Adipose tissue (tissue), 3 donors: ENCODE measurements around the gene SENP8. TPM values are rescaled to one million over a fixed set of nuclear protein-coding genes. Genes with fewer than 3 reads are reported as not detected.
"Not testable (repeated sequence)": the region's sequence is repeated elsewhere in the genome, so short reads cannot be mapped to it uniquely, and the experiment has no call there.

Experiments used
- H3K27ac ChIP-seq: one replicate; pipeline ENCODE4 v1.5.1; 2013; ENCODE audit warnings: low read depth, low read length
- WGBS, 3 donors: extraction: QIAGEN DNeasy Blood & Tissue Kit; methylation state at CpG; one replicate each; pipeline ENCODE4 v1.1.7; 2013; 5-methylcytosine and 5-hydroxymethylcytosine counted together
- polyA plus RNA-seq, 3 donors: library from polyadenylated mRNA; stranded (reverse); fragments of 200-250 nt; gene quantifications; one replicate each; pipeline ENCODE4 v1.2.3, GENCODE V29; 2013
- donor health status: healthy with polysubstance abuse.
- donor health status: Bipolar disorder and iron deficiency.
- donor health status: healthy.

Gene SENP8
- polyA plus RNA-seq, 3 donors: 0.97 to 1.0 (median 1.0) TPM

DNA sequence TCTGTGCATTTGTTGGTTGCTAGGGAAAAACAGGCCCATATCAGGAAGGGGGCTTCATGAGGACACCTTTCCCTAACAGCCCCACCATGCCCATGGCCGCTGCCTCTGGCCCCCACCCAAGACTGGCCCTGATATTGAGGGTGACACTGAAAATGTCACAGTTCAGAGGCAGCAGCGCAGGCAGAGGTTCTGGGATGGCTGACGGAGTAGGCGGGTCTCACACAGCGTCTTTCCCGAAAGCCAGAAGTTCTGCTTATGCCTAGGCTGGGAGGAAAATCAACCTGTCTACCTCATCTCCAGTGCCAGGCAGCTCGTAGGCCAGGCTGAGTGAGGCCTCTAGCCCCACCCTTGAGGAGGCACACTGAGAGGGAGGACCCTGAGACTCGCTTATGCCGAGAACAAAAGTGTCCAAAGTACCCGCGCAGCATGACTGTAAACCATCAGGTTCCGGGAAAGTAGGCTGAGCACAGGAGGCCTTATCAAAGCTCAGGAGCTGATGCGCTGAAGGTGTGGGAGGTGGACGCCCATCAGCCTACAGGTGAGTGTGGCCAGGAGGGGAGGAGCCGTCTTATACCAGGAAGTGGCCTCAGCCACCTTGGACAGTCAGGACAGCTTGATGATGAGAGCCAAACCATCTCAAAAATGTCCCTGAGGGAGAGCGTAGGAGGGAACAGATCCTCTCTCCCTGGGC is 51.9 kb downstream of the SENP8 start:
- no peak overlapping the region for H3K27ac ChIP-seq
- 86 to 92% (median 90%) methylated on average over 16 of the region's 16 CpGs for WGBS, 3 donors

- 86 to 94% (median 91%) methylated on average over 7 of the region's 7 CpGs for WGBS, 3 donors
These were observed 52.5 kb downstream of the SENP8 start for GRCh38 chr15:72170691-72171090.

GRCh38 chr15:72171978-72172377 is 53.8 kb downstream of the SENP8 start:
- H3K27ac ChIP-seq: not testable (repeated sequence)

More at GRCh38 chr15:72170691-72171090, 52.5 kb downstream of the SENP8 start:
- no peak overlapping the region for H3K27ac ChIP-seq

DNA sequence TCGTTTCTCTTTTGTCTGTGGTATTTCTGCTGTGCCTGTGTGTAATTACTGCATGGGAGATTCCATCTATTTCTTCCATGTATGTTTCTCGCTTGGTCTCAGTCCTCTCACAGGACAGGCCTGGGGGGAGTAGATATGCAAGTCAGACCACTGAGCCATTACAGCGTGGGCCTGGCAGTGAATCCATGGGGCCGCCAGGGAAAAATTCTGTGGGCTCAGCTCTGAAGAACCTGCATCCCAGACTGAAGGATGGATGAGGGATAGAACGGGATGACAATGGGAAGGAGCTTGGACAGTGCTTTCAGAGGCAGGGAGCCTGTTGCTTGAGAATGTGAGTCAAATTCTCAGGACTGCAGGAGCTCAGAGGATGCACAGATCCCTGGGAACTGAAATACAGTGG is 54.6 kb downstream of the SENP8 start:
- 82 to 90% (median 88%) methylated on average over 5 of the region's 5 CpGs for WGBS, 3 donors
- H3K27ac ChIP-seq: no peak overlapping the region

More at GRCh38 chr15:72171978-72172377, 53.8 kb downstream of the SENP8 start:
- 77 to 86% (median 84%) methylated on average over 10 of the region's 10 CpGs for WGBS, 3 donors

DNA sequence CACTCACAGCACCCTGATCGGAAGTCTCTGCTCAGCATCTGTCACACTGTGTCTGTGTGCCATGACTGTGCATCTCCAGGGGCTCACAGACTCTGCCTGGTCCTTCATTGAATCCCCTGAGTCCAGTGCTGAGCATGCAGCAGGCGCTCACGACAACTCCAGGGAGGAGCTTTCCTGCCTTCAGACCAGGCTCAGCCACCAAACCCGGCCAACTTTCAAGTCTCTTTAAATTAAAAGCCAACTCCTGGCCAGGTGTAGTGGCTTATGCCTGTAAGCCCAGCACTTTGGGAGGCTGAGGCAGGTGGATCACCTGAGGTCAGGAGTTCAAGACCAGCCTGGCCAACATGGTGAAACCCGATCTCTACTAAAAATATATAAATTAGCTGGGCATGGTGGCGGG is 55.2 kb downstream of the SENP8 start:
- 87 to 93% (median 90%) methylated on average over 6 of the region's 6 CpGs for WGBS, 3 donors
- H3K27ac ChIP-seq: no peak overlapping the region

- no peak overlapping the region for H3K27ac ChIP-seq
- 85 to 87% (median 86%) methylated on average over 12 of the region's 12 CpGs for WGBS, 3 donors
These were observed 55.8 kb downstream of the SENP8 start for GRCh38 chr15:72173864-72174550.

DNA sequence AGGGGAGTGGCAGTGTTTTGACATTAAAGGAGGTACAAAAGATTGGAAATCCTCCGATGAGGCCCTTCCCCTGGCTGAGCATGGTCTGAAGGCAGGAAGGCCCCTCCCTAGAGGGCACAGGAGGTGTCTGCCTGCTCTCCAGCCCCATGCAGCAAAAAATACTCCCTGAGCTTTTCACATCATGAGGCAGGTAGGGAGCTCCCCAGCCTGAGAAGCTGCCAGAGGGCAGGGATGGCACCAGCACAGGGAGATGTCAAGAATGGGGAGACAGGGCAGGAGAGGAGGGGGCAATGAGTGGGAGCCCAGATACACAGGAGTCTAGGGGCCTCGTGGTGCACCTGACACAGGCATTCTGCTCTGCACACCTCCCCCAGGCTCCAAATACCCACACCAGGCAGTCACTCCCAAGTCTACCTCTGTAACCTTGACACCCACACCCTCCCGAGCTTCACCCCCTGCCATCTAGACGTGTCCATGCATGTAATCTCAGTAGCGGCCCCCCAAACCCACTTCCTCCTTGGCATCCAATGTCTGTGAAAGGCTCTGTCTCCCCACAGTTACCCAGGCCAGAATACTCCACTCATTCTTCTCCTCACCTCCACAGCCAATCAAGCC is 56.5 kb downstream of the SENP8 start:
- no peak overlapping the region for H3K27ac ChIP-seq
- WGBS, 3 donors: 57 to 67% (median 59%) methylated on average over 5 of the region's 5 CpGs

DNA sequence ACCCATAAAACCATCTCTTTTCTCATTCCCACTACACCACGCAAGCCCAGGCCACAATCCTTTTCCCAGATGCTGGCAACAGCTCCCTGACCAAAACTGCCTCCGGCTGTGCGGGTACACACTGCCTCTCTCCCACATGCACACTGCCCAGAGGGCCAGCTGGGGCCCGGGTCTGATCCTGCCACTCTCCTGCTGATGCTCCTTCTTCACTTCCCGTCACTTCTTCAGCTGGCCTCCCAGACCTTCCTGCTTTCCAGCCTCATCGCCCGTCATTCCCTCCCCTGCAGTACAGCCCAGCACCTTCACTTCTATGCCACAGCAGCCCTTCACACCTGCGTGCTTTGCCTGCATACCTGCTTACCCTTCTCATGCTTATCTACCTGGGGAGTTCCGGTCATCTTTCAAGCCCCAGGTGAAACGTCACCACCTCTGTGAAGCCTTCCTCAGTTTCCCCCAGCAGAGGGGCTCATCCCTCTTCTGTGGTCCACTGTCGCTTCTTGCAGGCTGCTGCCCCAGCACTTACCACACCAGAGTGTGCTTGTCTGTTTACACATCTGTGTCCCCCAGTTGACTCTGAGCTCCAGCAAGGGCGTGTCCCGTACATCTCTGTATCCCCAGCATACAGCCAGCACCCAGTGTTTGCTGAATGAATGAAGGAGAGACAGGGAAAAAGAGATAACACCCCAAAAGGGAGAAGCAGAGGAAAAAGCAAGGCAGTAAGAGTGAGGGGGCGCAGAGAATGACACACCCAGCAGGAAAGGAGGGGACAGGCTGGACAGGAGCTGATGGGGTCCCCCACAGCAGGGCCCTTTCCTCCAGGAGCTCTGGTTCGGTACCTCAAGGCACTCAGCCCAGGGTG is 57.2 kb downstream of the SENP8 start:
- WGBS, 3 donors: 82 to 92% (median 92%) methylated on average over 15 of the region's 15 CpGs

GRCh38 chr15:72176159-72176558 is 58.0 kb downstream of the SENP8 start:
- 66 to 73% (median 71%) methylated on average over 6 of the region's 6 CpGs for WGBS, 3 donors
- H3K27ac ChIP-seq: no peak overlapping the region

More for the DNA sequence above, 57.2 kb downstream of the SENP8 start:
- H3K27ac ChIP-seq: no peak overlapping the region

DNA sequence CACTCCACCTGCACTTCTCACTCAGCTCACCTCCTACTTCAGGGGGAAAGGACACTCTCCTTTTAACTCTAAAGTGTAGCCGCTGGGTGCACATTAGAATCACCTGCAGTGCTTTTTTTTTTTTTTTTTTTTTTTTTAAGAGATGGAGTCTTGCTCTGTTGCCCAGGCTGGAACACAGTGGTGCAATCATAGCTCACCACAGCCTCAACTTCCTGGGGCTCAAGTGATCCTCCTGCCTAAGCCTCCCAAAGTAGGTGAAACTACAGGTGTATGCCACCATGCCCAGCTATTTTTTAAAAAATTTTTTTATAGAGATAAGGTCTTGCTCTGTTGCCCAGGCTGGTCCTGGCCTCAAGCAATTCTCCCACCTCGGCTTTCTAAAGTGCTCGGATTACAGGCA is 58.5 kb downstream of the SENP8 start:
- 79 to 92% (median 90%) methylated on average over 3 of the region's 3 CpGs for WGBS, 3 donors
- no peak overlapping the region for H3K27ac ChIP-seq

DNA sequence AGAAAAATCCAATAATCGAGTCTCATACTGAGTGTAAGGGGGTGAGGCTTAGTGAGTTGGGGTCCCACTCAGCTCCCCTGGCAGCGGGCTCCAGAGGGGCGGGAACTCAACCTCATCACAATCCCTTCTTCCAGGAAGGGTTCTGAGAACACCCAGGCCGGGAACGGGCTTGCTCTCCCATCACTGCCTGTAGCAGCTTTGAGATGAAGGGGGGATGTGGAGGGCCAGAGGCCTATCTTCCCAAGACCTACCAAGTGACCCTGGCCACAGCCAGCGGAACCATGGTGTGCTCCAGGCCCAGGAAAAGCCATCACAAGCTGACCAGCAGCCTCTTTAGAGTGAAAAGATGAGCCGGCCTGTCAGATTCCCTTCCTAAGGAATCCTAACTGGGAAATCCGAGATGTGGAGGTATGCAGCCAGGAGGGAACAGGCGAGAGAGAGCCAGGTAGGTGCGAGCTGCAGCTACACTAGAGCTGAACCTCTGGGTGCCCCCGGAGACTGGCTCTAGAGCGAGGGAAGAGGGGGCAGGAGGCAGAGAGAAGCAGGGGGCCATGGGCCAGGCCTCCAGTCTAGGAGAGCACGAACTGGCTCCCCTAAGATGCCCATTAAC is 60.9 kb downstream of the SENP8 start:
- no peak overlapping the region for H3K27ac ChIP-seq
- WGBS, 3 donors: 84 to 93% (median 91%) methylated on average over 13 of the region's 13 CpGs

DNA sequence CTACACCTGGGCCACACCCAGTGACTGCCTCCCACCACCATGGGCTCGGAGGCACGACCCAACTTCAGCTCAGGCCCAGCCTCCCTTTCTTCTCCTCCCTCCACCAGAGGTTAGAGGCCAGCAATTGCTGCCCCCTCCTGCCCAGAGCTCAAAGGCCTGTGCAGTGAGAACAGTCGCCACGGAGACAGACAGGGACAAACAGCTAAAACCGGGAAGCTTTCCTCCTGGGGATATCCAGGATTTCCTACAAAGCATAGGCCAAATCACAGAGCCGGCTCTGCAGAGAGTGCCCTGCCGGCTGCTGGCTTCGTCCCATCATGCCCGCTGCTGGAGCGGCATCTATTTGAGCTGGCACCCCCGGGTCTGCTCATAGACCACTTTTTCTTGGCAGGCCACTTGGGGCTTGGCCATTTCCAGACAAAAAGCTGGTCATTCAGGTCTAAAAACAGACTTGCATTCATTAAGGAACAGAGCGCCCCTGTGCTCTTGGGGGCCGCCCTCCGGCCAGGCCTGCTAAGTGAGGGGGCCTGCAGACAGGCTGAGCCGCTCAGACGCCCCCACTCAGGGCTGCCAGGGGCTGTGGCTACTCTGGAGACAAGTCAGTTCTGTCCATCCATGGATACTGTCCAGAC is 61.9 kb downstream of the SENP8 start:
- 55 to 64% (median 63%) methylated on average over 16 of the region's 16 CpGs for WGBS, 3 donors
- no peak overlapping the region for H3K27ac ChIP-seq

DNA sequence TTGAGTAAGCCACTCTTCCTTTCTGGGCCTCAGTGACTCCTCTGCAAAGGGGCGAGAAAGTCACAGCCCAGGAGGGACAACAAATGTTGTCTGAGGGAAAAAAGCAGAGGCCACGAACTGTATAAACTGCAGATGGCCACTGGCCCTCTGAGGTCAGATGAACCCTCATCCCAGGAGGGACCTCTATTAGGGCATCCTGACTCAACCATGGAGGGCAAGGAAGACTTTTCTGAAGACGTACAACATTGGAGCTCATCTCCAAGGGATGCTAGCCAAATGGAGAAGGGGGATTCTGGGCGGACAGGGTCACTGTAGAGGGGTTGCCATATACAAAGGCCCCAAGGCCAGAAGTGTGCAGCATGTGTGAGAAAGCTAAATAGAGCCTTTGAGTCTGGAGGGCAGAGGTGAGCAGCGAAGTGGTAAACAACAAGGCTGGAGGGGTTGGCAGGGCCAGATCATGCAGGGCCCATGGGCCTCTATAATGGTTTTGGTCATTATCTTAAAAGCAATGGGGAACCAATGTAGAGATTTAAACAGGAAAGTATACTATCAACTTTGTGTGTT is 62.6 kb downstream of the SENP8 start:
- 81 to 90% (median 90%) methylated on average over 5 of the region's 5 CpGs for WGBS, 3 donors
- no peak overlapping the region for H3K27ac ChIP-seq

- H3K27ac ChIP-seq: no peak overlapping the region
- 88 to 96% (median 94%) methylated on average over 3 of the region's 3 CpGs for WGBS, 3 donors
These were observed 64.0 kb downstream of the SENP8 start for GRCh38 chr15:72182244-72182643.

- 75 to 88% (median 80%) methylated on average over 3 of the region's 3 CpGs for WGBS, 3 donors
- H3K27ac ChIP-seq: no peak overlapping the region
These were observed 64.5 kb downstream of the SENP8 start for GRCh38 chr15:72182673-72183072.

- WGBS, 3 donors: 32 to 47% (median 38%) methylated on average over 12 of the region's 12 CpGs
- H3K27ac ChIP-seq: no peak overlapping the region
These were observed 65.6 kb downstream of the SENP8 start for GRCh38 chr15:72183781-72184164.

DNA sequence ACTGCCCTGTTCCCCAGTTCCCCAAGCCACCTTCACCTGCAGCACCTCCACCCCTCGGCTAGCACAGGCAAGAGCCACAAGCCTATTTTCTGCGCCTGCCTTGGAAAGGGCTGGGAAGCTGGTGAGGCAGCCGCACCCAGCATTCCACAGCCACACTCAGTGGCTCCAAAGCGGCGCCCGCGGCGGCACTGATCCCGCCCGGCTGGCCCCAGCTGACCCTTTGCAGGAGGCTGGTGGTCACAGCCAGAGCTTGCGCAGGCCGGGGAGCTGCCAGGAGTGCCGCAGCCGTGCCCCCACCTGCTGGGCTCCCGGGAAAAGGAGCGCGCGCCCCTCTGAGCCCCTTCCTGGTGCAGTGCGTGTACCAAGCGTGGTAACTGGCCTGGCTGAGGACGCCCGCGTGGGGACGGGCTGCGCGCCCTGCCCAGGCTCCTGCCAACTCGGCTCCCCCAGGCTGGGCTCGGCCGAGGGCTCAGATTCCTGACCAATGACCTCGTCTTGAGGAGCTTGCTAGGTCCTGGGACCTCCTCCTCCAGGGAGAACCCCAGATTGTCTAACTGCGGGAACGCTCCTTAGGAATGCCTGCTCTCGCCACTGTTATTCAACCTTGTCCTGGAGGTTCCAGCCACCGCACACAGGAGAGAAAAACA is 66.1 kb downstream of the SENP8 start:
- H3K27ac ChIP-seq: no peak overlapping the region
- 6 to 11% (median 11%) methylated on average over 28 to 34 of the region's 34 CpGs for WGBS, 3 donors
